HG03095 (cell line): Measurements from ENCODE around the gene ACOX2.
"Not testable (repeated sequence)": the region's sequence is repeated elsewhere in the genome, so short reads cannot be mapped to it uniquely, and the experiment has no call there.

Source experiments
- ATAC-seq: cut with Tn5 transposase; IDR thresholded peaks from one replicate; pipeline ENCODE4 v1.9.1; 2021; ENCODE audit warnings: moderate library complexity; ENCODE audit not compliant: unreplicated experiment

Gene ACOX2

DNA sequence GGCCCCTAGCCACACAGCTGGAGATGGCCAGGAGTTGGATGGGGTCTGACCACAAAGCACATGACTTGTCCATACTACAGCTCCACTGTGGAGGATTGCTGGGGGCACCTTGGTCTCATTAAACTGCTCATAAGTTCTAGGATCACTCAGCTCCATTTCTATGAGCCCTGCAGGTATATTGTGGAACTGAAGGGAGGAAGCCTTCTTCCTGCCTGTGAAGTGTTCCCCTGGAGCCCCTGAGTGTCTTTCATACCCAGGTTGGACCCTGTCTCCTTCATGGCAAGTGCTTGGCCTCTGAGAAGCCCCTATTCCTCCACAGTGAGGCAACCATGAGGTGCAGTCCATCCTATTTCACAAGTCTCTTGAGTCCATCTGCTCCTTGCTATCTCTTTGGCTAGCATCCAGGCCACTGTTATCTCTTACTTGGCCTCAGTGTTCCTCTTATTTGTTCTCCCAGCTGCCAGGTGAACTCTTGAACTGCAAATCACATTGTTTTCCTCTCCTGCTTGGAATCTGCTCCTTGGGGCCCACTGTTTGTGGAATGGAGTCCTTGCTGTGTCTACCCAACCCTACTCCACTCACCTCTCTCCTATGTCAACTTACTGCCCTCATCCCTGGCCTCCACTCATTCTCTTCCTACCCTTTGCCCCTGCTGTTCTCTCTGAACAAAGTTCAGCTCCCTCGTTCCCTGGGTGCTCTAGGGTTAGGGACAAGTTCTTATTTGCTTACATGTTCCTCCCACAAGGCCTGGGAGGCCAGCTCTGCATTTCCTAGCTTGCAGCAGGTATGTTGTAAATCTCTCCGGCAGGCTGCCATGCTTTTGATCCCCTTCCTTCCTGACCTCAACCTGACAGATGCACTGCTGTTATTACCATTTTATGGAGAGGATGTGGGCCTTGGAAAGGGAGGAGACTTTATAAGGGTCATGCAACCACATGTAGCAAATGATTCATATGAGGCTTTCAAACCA lies 1.2 kb downstream of the ACOX2 start:
- no peak for ATAC-seq

DNA sequence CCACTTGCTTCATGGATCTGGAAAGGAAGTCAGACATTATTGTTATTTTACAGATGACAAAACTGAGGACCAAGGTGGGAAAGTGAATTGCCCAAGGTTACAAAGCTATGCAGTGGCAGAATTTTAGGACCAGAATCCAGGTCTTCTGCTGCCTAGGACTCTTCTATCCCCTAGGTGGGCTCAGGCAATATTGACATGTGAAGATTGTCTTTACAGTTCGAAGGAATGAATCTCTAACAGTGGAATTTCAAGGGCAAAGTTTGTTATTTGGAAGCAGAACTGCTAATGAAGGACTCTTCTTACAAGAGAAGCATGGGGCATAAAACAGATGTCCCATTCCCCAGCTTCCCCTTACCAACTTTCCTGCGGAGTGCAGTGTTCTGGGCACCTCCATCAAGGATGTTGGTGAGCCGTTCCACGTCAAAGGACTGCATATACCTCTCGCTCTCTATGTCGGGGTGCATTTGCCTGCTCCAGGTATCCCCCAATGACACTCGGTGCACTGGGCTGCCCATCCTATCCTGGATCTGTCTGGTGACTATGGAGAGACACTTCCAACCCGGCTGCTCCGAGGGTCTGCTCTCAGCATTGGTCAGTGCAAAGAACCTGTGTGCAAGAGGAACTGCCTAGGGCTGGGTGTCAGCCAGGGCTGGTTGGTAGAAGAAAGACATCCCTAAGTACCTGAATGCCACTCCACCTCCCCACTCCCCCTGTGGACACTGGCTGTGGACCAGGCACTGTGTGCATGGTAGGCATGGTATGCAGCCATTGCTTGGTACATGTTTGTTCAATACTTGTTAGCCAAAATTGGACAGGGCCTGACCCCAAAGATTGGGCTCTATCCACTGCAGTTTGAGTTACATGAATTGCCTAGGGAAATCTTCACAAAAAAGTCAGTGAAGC lies 2.1 kb downstream of the ACOX2 start:
- no peak for ATAC-seq

DNA sequence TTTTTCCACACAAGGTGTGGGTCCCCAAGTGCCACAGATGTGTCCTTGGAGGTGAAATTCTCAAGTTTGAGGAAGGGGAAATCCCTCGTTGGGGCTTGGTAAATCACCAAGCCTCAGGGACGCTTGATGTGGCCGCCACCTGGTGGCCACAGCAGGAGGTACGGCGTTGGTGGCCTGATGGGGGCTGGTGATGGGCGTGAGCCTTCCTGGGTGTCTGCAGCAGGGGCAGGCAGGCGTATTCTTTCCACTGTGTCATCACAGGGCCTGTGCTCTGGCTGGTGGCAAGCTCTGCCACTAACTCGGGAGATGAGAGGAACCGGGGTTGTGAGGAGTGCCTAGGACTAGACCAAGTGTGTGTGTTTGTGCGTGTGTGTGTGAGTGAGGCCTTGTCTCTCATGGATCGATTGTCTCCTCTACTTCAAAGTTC lies 4.2 kb downstream of the ACOX2 start:
- ATAC-seq, result peak; percentile 93

DNA sequence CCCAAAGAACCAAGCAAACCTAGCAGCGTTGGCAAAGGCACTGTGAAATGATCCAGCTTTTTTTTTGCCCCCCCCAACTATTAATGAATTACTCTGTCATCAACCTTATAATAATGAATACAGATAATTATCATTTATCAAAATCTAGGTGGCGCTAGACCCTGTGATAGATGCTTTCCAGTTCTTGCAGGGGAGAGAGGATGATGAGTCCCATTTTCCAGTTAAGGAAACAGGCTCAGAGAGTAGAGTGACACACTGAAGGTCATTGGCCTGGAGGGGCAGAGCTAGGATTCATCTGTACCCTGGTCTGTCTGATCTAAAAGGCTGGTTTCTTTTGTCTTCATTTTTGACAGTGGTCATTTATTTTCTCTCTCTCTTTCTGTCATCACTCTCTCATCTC lies 5.0 kb downstream of the ACOX2 start:
- no peak for ATAC-seq

DNA sequence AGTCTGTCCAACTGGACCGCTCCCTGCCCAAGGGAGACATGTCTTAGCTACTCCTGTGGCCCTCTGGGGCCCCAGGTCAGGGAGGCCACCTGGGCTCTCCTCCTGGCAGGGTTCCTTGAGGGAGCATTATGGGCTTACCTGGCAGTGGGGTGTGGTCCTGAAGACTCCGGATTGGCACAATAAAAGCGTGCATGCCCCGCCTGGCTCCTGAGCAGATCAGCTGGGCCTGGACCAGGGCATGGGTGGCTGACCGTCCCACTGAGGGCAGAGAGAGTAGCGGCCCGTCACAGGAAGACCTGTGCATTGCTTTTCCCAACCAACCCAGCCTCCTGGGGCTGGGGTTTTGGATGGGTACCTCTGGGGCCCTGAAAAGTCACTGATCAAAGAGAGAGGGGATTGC lies 5.4 kb downstream of the ACOX2 start:
- no peak for ATAC-seq

DNA sequence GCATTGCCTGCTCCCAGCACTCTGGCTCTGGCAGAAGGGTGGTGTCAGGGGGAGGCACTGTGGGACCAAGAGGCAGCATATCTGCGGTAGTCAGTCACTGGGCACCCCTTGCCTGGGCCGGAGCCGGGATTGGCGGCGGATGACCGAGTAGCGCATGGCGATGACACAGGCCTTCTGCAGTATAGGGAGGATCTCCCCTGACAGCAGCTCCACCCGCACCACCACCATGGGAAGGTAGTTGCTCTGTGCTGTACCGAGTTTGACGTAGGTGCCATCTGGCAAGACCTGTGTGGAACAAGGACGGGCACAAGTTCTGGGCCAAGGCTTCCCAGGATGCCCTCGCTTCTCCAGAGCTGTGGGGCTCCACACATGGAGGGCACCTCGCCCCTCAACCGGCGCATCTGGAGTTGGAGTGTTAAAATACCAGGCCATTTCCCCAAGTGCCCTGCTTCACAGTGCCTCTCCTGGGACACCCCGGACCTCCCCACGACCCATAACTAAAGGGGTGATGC lies 6.6 kb downstream of the ACOX2 start:
- ATAC-seq, result no peak

DNA sequence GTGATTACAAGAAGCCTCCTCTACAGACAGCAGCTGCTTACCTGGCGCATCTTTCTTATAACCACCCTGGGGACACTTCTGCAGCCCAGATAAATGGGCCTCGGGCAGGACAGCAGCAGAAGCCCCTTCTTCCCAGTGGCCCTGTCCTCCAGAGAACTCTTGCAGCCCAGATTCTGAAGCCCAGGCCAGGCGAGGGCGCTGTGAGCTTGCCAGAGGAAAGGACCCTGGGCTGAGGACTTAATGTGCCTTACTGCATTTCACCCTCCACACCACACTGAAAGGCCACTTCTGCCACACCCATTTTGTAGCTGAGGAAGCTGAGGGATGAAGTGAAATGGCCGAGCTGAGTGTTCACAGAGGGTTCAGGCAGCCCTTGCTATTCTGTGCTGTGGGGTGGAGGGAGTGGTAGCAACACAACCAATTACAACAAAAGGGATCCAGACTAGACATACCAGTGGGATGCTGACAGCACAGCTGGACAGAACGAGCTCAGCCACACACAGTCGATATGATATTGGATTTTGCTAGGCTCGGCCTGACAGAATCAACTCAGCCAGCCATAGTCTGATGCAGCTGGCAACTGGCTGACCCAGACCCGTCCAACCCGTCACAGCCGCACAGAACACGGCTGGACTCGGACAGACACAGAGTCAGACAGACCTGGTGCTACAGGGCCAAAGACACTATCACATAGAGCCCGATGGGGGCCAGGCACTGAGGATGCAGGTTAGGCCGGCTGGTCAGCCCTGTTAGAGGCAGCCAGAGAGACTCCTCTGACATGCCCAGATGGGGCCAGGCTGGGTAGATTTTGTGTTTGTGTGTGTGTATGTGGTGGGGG lies 7.3 kb downstream of the ACOX2 start:
- ATAC-seq, result no peak

DNA sequence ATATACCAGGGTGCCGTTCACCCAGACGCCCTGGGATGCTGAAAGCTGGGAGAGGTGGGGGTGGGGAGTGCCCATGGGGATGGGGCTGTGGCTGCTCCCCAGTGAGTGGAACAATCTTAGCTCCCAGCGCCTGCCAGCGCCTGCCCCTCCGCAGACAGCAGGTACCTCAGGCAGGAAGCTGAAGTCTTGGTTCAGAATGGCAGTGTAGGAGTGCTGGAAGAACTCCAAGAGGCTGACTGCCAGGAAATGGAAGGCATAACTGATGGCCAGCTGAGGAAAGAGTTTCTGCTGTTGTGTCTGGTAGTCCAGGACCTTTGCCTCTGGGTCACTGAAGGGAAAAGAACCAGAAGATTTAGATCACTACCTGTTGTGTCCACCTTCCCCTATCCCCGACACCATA lies 8.4 kb downstream of the ACOX2 start:
- ATAC-seq, result no peak

DNA sequence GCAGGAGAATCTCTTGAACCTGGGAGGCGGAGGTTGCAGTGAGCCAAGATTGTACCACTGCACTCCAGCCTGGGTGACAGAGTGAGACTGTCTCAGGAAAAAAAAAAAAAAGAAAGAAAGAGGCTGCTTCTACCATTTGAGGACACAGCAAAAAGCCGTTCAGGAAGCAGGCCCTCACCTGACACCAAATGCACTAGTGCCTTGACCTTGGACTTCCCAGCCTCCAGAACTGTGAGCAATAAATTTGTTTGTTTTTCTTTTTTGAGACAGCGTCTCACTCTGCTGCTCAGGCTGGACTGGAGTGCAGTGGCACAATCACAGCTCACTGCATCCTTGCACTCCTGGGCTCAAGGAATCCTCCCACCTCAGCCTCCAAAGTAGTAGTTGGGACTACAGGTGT lies 9.6 kb downstream of the ACOX2 start:
- not testable (repeated sequence) for ATAC-seq

DNA sequence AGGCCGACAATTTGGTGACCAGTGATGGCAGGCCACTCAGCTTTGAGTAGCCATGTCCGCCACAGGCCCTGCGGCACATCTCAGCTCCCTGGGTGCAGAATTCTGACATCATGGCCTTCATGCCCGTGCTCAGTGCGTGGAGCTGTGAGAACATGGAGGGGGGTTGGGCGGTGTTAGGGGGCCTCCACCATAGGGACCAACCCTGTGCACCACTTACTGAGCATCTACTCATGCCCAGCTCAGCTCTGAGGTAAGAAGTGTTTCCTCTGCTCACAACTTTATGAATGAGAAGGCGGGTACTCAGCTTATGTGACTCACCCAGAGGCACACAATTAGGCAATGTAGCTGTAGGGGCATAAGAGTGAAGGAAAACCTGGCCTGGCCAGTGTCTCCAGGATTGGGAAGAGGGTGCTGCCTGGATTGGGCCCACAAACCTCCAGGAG lies 10.5 kb downstream of the ACOX2 start:
- no peak for ATAC-seq

DNA sequence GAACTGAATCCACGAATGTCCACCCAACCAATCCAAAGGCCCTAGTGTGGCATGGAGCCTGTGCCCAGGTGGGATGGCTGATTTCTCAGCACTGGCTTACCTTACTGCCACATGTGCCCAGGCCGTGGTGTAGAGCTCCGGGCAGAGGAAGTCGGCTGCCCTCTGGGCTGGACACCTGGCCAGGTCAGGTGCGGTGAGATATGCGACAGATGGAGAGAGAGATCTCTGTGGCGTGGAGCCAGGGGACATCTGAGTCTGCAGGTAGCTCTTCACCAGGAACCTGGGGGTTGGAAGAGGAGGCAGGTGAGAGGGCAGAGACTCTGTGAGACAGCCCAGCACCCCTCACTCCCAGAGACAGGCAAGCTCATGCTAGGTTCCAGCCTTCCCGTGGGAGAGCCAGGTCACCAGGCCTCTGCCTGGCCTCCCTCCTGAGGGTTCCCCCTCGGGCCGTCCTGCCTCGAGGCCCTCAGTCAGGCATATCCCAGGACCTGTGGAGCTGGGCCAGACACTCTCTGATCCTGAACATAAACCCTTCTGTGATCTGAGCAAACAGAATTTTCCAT lies 12.6 kb downstream of the ACOX2 start:
- ATAC-seq, result no peak

DNA sequence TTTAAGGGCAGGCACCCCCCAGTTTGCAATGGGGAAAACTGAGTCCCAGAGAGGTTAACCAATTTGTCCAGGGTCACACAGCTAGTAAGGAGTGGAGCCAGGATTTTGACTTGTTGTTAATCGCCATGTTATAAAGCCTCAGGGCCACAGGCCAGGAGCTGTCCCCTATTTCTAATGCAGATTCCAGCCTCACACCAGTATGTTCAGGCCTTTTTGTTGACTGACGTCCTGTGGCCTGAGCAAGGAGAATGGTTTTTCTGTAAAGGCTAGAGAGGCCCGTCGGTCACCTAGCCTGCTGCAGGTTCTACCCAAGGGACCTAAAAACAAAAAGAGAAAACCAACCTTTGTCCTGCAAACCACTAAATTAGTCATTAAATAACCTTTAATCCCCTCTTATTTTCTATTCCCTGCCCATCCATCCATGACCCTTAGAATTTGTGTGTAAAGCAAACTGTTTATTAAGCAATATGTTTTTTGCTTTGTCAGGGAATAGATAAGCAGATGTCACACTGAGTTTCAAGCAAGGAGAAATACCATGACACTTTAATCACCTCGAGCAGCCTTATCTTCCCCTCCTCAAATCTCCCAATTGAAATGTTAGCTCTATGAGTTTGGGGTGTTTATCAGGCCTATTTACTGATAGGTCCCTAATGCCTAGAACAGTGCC lies 14.1 kb downstream of the ACOX2 start:
- ATAC-seq, result no peak

DNA sequence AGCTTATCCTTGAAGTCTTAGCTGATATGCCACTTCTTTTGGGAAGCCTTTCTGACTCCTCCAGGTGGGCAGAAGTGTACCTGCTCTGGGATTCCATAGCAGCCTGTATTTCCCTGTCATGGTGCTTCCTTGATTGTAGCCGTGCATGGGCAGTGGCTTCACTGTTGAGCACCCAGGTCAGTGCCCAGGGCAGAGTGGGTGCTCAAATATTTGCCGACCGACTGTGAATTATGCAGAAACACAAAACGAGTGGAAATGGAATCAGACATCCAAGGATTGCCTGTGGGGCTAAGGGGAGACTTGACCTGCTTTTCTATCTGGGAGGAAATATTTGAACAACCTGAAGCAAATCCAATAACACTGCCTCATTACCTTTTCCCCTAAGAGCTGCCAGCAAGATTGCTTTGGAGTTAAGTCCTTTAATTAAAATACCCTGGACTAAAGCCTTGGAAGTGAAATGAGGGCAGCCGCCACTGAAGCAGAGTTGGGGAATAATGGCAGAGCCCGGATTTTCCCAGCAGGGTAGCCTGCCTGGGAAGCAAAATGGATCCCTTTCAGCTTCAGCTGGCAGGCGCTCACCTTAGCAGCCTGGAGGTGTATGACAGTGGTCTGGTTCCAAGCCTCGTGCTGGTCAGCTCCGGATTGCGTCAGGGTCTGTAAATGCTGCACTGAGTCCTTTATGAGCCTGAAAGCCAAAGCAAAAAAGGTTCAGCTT lies 14.9 kb downstream of the ACOX2 start:
- ATAC-seq, result no peak

DNA sequence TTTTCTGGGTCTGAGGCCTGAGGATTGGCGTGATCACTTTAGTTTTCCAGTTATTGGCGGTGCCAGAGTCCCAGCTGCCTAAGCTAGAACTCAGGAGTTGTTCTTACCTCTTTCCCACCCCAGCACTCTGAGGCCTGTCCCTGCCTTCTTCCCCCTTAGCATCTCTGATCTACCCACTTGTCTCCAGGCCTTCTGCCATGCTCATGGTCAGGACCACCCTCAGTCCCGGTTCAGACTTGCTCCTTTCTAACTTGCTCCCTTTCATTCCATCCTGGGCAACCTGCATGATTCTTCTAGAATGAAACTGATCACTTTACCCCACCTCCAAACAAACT lies 15.7 kb downstream of the ACOX2 start:
- no peak for ATAC-seq

DNA sequence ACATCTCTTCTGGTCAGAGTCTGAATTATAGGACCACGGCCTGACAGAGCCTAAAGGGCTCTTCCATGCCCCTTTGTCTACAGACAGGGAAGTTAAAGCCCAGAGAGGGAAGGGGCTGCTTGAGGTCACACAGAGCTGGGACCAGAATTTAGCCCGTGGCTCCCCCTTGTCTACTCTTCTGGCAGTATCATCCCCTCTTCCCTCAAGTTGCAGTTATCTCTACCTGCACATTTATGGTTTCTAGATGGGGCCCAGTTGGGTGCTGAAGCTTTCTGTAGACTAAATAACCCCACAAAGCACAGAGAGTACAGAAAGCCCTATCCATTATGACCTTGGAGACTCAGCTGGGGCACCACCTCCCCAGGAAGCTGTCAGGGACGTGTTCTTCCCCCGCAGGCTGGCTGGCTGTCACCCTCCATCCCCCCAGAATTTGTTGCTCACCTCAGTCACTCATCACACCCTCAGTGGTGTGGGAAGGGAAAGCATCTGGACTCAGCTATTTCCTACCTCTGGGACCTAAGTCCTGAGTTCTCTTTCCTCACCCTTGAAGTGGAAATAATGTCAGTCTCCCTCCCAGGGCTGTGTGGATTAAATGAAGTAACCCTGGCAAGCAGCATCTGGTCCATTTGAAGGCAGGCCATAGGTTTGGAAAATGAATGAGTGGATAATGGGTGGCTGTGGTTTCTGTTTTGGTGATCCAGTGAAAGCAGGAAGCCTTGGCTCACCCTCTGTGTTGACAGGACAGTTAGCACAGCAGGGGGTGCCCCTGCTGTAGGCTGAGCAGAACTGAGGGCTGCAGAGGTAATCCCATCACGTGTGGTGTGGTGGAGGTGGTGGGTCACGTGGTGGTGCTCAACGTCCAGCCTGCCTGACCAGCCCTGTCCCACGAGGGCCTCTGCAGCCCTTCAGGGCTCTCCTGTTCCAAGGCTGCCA lies 16.3 kb downstream of the ACOX2 start:
- ATAC-seq, result no peak

DNA sequence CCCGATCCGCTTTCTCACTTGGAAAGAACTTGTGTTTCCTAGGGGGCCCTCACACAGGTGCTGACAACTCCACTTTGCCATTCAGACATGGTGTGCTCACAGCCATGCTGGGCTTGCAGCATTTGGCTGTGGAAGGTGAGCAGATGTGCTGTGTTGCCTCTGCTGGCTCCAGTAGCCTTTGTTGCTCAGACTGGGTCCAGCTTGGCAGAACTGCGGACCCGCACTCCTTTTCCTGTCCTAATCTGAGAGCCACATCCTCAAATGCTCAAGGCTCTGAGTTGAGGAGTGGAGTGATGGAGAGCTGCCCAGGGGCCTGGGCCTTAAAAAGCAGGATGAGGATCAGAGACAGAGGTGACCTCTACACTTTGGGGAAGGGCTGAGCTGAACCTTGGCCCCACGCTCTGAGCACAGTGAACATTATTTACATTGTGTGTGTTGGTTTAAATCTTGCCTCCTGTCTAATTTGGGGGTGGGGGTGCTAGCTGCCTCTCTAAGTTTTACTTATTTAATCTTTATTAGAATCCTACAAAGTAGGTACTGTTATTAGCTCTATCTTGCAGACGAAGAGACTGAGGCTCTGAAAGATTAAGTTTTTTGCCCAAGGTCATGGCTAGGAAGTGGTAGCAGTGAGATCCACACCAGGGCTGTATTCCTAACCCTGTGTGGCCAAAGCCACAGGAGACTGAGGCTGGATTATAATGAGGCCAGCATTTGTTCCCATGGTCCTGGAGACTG lies 17.2 kb downstream of the ACOX2 start:
- ATAC-seq, result no peak

DNA sequence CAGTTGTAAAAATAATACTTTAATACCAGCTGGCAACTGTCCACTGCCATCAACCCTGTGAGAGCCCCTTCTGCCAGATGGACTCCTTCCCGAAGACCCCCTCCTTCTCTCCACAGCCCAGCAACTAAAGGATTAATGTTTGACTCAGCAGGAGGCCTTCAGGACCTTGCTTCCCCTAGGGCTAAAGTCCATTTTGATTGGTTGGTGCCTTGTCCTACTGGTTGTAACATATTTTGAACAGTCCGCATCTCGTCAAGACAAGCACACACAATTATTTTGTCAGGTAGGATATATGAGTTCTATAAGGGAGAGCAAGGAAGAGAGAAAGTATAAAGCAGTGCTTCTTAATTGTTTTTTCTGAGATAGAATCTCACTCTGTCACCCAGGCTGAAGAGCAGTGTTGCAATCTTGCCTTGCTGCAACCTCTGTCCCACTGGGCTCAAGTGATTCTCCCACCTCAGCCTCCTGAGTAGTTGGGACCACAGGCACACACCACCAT lies 18.6 kb downstream of the ACOX2 start:
- ATAC-seq, result no peak
